A549 (cell line): Measurements from ENCODE around the gene PDE8B. TPM values are rescaled to one million over a fixed set of nuclear protein-coding genes. Genes with fewer than 3 reads are reported as not detected.

Experiments
- ATAC-seq, 2 experiments: fragments of 200-7000 bp in 1 of 2; fragments of >200 bp in 1 of 2; cut with Nextera tagmentation in 1 of 2; cut with Tn5 transposase in 1 of 2; 3 replicates each; pipeline versions ENCODE4 v1.8.0 to v1.9.1; 2018 to 2020; ENCODE audit warnings: mild to moderate bottlenecking in 1 of 2, moderate library complexity in 1 of 2
- CTCF ChIA-PET: fragments of 300-600 bp; sonication (Branson Sonifier 250); formaldehyde crosslinking; extraction: SDS; loops from one replicate; lab custom pipeline; 2021; ENCODE audit warnings: antibody characterized with exemption, inconsistent platforms; lab: Yijun Ruan, JAX
- POLR2A ChIA-PET: fragments of 350-600 bp; formaldehyde crosslinking; extraction: SDS; loops from one replicate; lab custom pipeline; 2021; ENCODE audit warnings: antibody characterized with exemption, inconsistent platforms; lab: Yijun Ruan, JAX
- DNase-seq, 2 experiments: peaks; one replicate each; pipeline versions ENCODE4 v3.0.0 to v3.0.0-alpha.2; 2011 to 2016; ENCODE audit warnings: low read depth in 1 of 2, low spot score in 1 of 2
- FAIRE-seq: peaks from 2 replicates; lab custom pipeline; 2011; peaks lifted over from hg19 to GRCh38; lab: Jason Lieb, UNC
- H3K27ac ChIP-seq, 2 experiments: fragments of >200 bp; sonication (Bioruptor Twin); formaldehyde crosslinking; 3 replicates each; pipeline ENCODE4 v1.5.1; 2016 to 2017
- H3K4me1 ChIP-seq: fragments of >200 bp; sonication (Bioruptor Twin); formaldehyde crosslinking; 3 replicates; pipeline ENCODE4 v1.6.1; 2016
- H3K4me2 ChIP-seq: fragments of >200 bp; sonication (Bioruptor Twin); formaldehyde crosslinking; 3 replicates; pipeline ENCODE4 v1.6.1; 2016
- H3K4me3 ChIP-seq: fragments of >200 bp; sonication (Bioruptor Twin); formaldehyde crosslinking; 3 replicates; pipeline ENCODE4 v1.5.1; 2016
- H3K9me3 ChIP-seq: fragments of >200 bp; sonication (Bioruptor Twin); formaldehyde crosslinking; 3 replicates; pipeline ENCODE4 v1.6.1; 2016
- ATOH8 ChIP-seq: fragments of 250-450 bp; sonication (Bioruptor Pico); IDR thresholded peaks from 2 replicates; pipeline ENCODE4 v1.5.0; 2020; ENCODE audit warnings: low read depth, mild to moderate bottlenecking, moderate library complexity
- CBX2 ChIP-seq: fragments of 200-600 bp; sonication (generic); IDR thresholded peaks from 2 replicates; pipeline ENCODE4 v1.6.1; 2016; ENCODE audit warnings: low read depth, mild to moderate bottlenecking, borderline replicate concordance
- CBX8 ChIP-seq: fragments of 200-600 bp; sonication (generic); IDR thresholded peaks from 2 replicates; pipeline ENCODE4 v1.6.1; 2016
- CTCF ChIP-seq: fragments of >200 bp; sonication (Bioruptor Twin); formaldehyde crosslinking; IDR thresholded peaks from 3 replicates; pipeline ENCODE4 v1.5.1; 2016
- EHMT2 ChIP-seq: fragments of 200-600 bp; sonication (generic); IDR thresholded peaks from 2 replicates; pipeline ENCODE4 v1.6.1; 2016; ENCODE audit warnings: antibody characterized with exemption, low read depth, mild to moderate bottlenecking, moderate library complexity
- FOSB ChIP-seq: fragments of 250-450 bp; sonication (Bioruptor Pico); IDR thresholded peaks from 2 replicates; pipeline ENCODE4 v1.5.0; 2020; ENCODE audit warnings: mild to moderate bottlenecking, moderate library complexity
- FOSL2 ChIP-seq, 2 experiments: fragments of 450-650 bp in 1 of 2; fragments of >200 bp in 1 of 2; sonication (Bioruptor Twin) in 1 of 2; formaldehyde crosslinking; IDR thresholded peaks; 2 replicates each; pipeline versions ENCODE4 v1.5.0 to v1.6.1; 2016 to 2020; ENCODE audit warnings: mild to moderate bottlenecking in 1 of 2, moderate library complexity in 1 of 2
- FOXS1 ChIP-seq: fragments of 250-450 bp; sonication (Bioruptor Pico); IDR thresholded peaks from 2 replicates; pipeline ENCODE4 v1.5.0; 2020; ENCODE audit warnings: mild to moderate bottlenecking, moderate library complexity
- KDM1A ChIP-seq: fragments of 200-600 bp; sonication (generic); IDR thresholded peaks from 2 replicates; pipeline ENCODE4 v1.6.1; 2016; ENCODE audit warnings: low read depth, mild to moderate bottlenecking
- PBX3 ChIP-seq: IDR thresholded peaks from 2 replicates; pipeline ENCODE4 v1.6.1; 2012
- PHF8 ChIP-seq: fragments of 200-600 bp; sonication (generic); IDR thresholded peaks from 2 replicates; pipeline ENCODE4 v1.6.1; 2016; ENCODE audit warnings: low read depth, mild to moderate bottlenecking, antibody characterized with exemption, moderate library complexity, borderline replicate concordance
- POLR2A ChIP-seq: IDR thresholded peaks from 2 replicates; pipeline ENCODE4 v1.6.1; 2012; ENCODE audit warnings: mild to moderate bottlenecking, low read length
- RCOR1 ChIP-seq: fragments of 150-350 bp; IDR thresholded peaks from 2 replicates; pipeline ENCODE4 v1.6.1; 2014; ENCODE audit warnings: antibody characterized with exemption, low read length, low read depth
- RFX5 ChIP-seq: fragments of 450-650 bp; IDR thresholded peaks from 2 replicates; pipeline ENCODE4 v1.7.1; 2014; ENCODE audit warnings: antibody characterized with exemption, mild to moderate bottlenecking, moderate library complexity
- RNF2 ChIP-seq: fragments of 200-600 bp; sonication (generic); IDR thresholded peaks from 2 replicates; pipeline ENCODE4 v1.6.1; 2016; ENCODE audit warnings: low read depth, mild to moderate bottlenecking, antibody characterized with exemption, moderate library complexity, borderline replicate concordance
- SMC3 ChIP-seq: fragments of >200 bp; sonication (Bioruptor Twin); formaldehyde crosslinking; IDR thresholded peaks from 3 replicates; pipeline ENCODE4 v1.6.1; 2018; ENCODE audit warnings: inconsistent platforms
- TFCP2L1 ChIP-seq: fragments of 250-450 bp; sonication (Bioruptor Pico); IDR thresholded peaks from 2 replicates; pipeline ENCODE4 v1.5.0; 2021; ENCODE audit warnings: mild to moderate bottlenecking
- USF2 ChIP-seq: fragments of 450-650 bp; IDR thresholded peaks from 2 replicates; pipeline ENCODE4 v1.6.1; 2014; ENCODE audit warnings: antibody characterized with exemption
- ZNF302 ChIP-seq: fragments of 250-450 bp; sonication (Bioruptor Pico); IDR thresholded peaks from 2 replicates; pipeline ENCODE4 v1.9.0; 2021; ENCODE audit warnings: inconsistent platforms, mild to moderate bottlenecking, moderate library complexity
- ZSCAN20 ChIP-seq: fragments of 250-450 bp; sonication (Bioruptor Pico); IDR thresholded peaks from 2 replicates; pipeline ENCODE4 v1.8.0; 2022; ENCODE audit warnings: mild to moderate bottlenecking, moderate library complexity
- WGBS: methylation state at CpG from one replicate; pipeline ENCODE4 v1.1.6; 2017; ENCODE audit errors: missing lambda C conversion rate; 5-methylcytosine and 5-hydroxymethylcytosine counted together
- polyA plus RNA-seq, 4 experiments: library from polyadenylated mRNA; depleted of rRNA in 3 of 4; stranded (reverse); fragments of >200 nt; fragmentation: RNase III in 1 of 4; extraction: RNeasy Plus Mini Kit Qiagen cat#74134 plus additional on column Dnase treatment in 1 of 4; gene quantifications; 2 replicates in 3 of 4; 3 replicates in 1 of 4; pipeline ENCODE4 v1.2.3, GENCODE V29; 2011 to 2017

The PDE8B gene
- polyA plus RNA-seq, 2 of the 4 experiments (the other 2 are of a cell fraction) = 2.0 to 4.0 TPM

GRCh38 chr5:77329664-77330430, 119.4 kb downstream of the PDE8B start (continued):
- TF ChIP-seq FOSL2 (IDR thresholded peaks at IDR 0.05) (no peak), FOSL2 (CRISPR knock-in tag; IDR thresholded peaks at IDR 0.05) (no peak), RFX5 (no peak), RNF2 (no peak), RCOR1 (no peak), ZSCAN20 (no peak)

- TF ChIP-seq ZSCAN20 = no peak
- WGBS = 70% methylated on average over 4 of the region's 4 CpGs
- H3K27ac ChIP-seq = no peak overlapping the region
- FAIRE-seq (no peak), ATAC-seq (no peak), DNase-seq (no peak)
- CTCF ChIA-PET = interaction anchor here (1.0 kb wide), 1 partner anchor 9 kb away, joined by 4 read pairs; no protein-coding TSS in a partner anchor
- H3K4me1 ChIP-seq = no peaks in the 10 kb centered on the region
- no peaks in the 10 kb centered on the region for H3K9me3 ChIP-seq
- H3K4me3 ChIP-seq = no peak overlapping the region
- no peak overlapping the region for H3K4me2 ChIP-seq
- POLR2A ChIA-PET = no interaction called here
These were observed 122.6 kb downstream of the PDE8B start for GRCh38 chr5:77333036-77333435.

- H3K27ac ChIP-seq = no peak overlapping the region
- ChIA-PET POLR2A (no interaction called here), CTCF (interaction anchor here (0.6 kb wide), 1 partner anchor 22 kb away, joined by 3 read pairs; no protein-coding TSS in a partner anchor)
These were observed 123.1 kb downstream of the PDE8B start for GRCh38 chr5:77333451-77334123.

More at GRCh38 chr5:77333451-77334123, 123.1 kb downstream of the PDE8B start:
- no peak for TF ChIP-seq FOSL2 (IDR thresholded peaks at IDR 0.05)
- TF ChIP-seq FOSL2 (CRISPR knock-in tag; IDR thresholded peaks at IDR 0.05) = no peak
- no peak for TF ChIP-seq KDM1A
- TF ChIP-seq POLR2A = no peak
- TF ChIP-seq ZNF302 (CRISPR knock-in tag) = no peak
- TF ChIP-seq EHMT2 = no peak
- TF ChIP-seq PHF8 = no peak
- no peak for TF ChIP-seq PBX3
- TF ChIP-seq TFCP2L1 (CRISPR knock-in tag) = no peak
- no peak for TF ChIP-seq CBX8
- no peak for TF ChIP-seq CTCF
- TF ChIP-seq ZSCAN20 = no peak
- no peak for TF ChIP-seq USF2
- TF ChIP-seq CBX2 = no peak
- no peak for TF ChIP-seq FOSB (CRISPR knock-in tag)
- no peak for TF ChIP-seq FOXS1 (CRISPR knock-in tag)
- TF ChIP-seq SMC3 = no peak
- TF ChIP-seq ATOH8 (CRISPR knock-in tag) = no peak
- TF ChIP-seq, all 56 proteins: peak for 0
- no peaks in the 10 kb centered on the region for H3K9me3 ChIP-seq
- no peak for ATAC-seq
- DNase-seq = no peak
- WGBS = 77% methylated on average over 5 of the region's 5 CpGs
- no peaks in the 10 kb centered on the region for H3K4me1 ChIP-seq
- H3K4me3 ChIP-seq = no peak overlapping the region
- H3K4me2 ChIP-seq = no peak overlapping the region
- no peak for FAIRE-seq
